ENCODE data around the gene TRDMT1.
A peak's percentile ranks its signal among the peaks of the same experiment; 100 is the strongest.

Gene TRDMT1

DNA sequence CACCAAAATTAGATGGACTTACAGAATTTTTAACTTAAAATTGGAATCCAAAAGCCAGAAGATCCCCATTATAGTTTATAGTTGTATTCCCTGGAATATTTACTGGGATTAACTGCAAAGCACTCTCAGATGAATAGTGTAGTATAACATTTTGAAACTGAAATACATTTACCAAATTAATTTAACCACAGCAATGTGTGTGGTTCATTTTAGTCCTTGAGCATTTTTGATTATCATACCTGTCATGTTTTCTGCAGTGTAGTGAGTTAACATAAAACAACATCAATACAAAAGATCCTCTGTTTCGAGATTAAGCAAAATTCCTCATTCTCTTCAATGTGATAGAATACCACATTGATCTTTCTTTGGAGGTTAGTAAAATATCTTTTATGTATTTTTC, 30.3 kb upstream of the TRDMT1 start:
- no peak overlapping the region for H3K27ac ChIP-seq (ENCODE audit: low read depth, low read length)

DNA sequence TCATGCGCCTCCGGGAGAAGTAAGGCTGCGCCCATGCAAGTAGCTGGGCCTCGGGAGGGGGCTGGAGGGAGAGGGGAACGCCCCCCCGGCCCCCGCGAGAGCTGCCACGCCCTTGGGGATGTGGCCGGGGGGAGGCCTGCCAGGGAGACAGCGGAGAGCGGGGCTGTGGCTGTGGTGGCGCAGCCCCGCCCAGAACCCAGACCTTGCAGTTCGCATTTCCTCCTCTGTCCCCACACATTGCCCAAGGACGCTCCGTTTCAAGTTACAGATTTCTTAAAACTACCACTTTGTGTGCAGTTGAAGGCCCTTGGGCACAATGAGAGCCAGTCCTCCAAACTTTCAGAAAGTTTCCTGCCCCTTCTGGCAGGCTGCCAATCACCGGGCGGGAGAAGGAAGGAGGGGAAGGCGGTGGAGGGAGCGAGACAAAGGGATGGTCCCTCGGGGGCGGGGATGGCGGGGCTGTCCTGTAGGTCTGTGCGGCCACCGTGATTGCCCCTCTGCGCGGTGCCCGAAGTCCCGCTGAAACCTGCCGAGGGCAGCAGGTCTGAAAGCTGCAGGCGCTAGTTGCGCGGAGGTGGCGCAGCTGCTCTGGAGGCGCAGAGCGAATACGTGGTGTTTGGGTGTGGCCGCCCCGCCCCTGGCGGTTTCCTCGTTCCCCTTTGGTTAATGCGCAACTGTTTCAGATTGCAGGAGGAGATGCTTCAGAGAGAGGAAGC, 28.7 kb upstream of the TRDMT1 start:
- peak overlapping the region; percentile 84 for H3K4me3 ChIP-seq (ENCODE audit: low read length)
- H3K79me2 ChIP-seq (ENCODE audit: control insufficient read depth, low read length): peaks cover 2% of the 10 kb centered on the region; the same call in 1 of the 2 replicates
- peaks cover 44% of the 10 kb centered on the region for H3K27me3 ChIP-seq (ENCODE audit: control insufficient read depth, low read length)
- TF ChIP-seq EZH2phosphoT487 (IDR thresholded peaks at IDR 0.05; ENCODE audit: borderline replicate concordance, low read length): no peak
- TF ChIP-seq, protein P1, sequence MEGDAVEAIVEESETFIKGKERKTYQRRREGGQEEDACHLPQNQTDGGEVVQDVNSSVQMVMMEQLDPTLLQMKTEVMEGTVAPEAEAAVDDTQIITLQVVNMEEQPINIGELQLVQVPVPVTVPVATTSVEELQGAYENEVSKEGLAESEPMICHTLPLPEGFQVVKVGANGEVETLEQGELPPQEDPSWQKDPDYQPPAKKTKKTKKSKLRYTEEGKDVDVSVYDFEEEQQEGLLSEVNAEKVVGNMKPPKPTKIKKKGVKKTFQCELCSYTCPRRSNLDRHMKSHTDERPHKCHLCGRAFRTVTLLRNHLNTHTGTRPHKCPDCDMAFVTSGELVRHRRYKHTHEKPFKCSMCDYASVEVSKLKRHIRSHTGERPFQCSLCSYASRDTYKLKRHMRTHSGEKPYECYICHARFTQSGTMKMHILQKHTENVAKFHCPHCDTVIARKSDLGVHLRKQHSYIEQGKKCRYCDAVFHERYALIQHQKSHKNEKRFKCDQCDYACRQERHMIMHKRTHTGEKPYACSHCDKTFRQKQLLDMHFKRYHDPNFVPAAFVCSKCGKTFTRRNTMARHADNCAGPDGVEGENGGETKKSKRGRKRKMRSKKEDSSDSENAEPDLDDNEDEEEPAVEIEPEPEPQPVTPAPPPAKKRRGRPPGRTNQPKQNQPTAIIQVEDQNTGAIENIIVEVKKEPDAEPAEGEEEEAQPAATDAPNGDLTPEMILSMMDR (IDR thresholded peaks at IDR 0.05; ENCODE audit: low read depth, low read length, poor library complexity, severe bottlenecking): no peak
- H3K4me1 ChIP-seq (ENCODE audit: control insufficient read depth, low read length): peaks cover 33% of the 10 kb centered on the region
- peaks cover 5% of the 10 kb centered on the region; the same call in 1 of the 2 replicates for H3K36me3 ChIP-seq (ENCODE audit: control insufficient read depth, low read length)
- H3K9me3 ChIP-seq (ENCODE audit: control insufficient read depth, insufficient read depth, low read length): no peaks in the 10 kb centered on the region
- H3K27ac ChIP-seq (ENCODE audit: low read depth, low read length): peak overlapping the region; percentile 64
- peaks cover 7% of the 10 kb centered on the region for H3F3A ChIP-seq (ENCODE audit: control insufficient read depth, insufficient read depth)
- no peaks in the 10 kb centered on the region for H4K20me1 ChIP-seq (ENCODE audit: control insufficient read depth, insufficient read depth, low read depth, low read length)
- no peaks in the 10 kb centered on the region for H3K9me2 ChIP-seq (replicated peaks; ENCODE audit: control insufficient read depth, low read length)
- H3K4me2 ChIP-seq (ENCODE audit: low read length): peak overlapping the region; percentile 90

More for the DNA sequence above, 30.3 kb upstream of the TRDMT1 start:
- H3K4me3 ChIP-seq (ENCODE audit: low read length): no peak overlapping the region
- H3K4me2 ChIP-seq (ENCODE audit: low read length): no peak overlapping the region
- no peaks in the 10 kb centered on the region for H3K9me2 ChIP-seq (replicated peaks; ENCODE audit: control insufficient read depth, low read length)
- H3K36me3 ChIP-seq (ENCODE audit: control insufficient read depth, low read length): peaks cover 5% of the 10 kb centered on the region; the same call in 1 of the 2 replicates
- H4K20me1 ChIP-seq (ENCODE audit: control insufficient read depth, insufficient read depth, low read depth, low read length): no peaks in the 10 kb centered on the region
- no peak for TF ChIP-seq EZH2phosphoT487 (IDR thresholded peaks at IDR 0.05; ENCODE audit: borderline replicate concordance, low read length)
- TF ChIP-seq, protein P1 (IDR thresholded peaks at IDR 0.05; ENCODE audit: low read depth, low read length, poor library complexity, severe bottlenecking): no peak
- H3F3A ChIP-seq (ENCODE audit: control insufficient read depth, insufficient read depth): peaks cover 7% of the 10 kb centered on the region
- peaks cover 34% of the 10 kb centered on the region for H3K27me3 ChIP-seq (ENCODE audit: control insufficient read depth, low read length)
- H3K9me3 ChIP-seq (ENCODE audit: control insufficient read depth, insufficient read depth, low read length): no peaks in the 10 kb centered on the region
- peaks cover 2% of the 10 kb centered on the region; the same call in 1 of the 2 replicates for H3K79me2 ChIP-seq (ENCODE audit: control insufficient read depth, low read length)
- peaks cover 33% of the 10 kb centered on the region for H3K4me1 ChIP-seq (ENCODE audit: control insufficient read depth, low read length)

DNA sequence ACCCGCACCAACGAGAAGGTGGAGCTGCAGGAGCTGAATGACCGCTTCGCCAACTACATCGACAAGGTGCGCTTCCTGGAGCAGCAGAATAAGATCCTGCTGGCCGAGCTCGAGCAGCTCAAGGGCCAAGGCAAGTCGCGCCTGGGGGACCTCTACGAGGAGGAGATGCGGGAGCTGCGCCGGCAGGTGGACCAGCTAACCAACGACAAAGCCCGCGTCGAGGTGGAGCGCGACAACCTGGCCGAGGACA, 28.2 kb upstream of the TRDMT1 start:
- TF ChIP-seq EZH2phosphoT487 (IDR thresholded peaks at IDR 0.05; ENCODE audit: borderline replicate concordance, low read length): no peak
- TF ChIP-seq, protein P1 (IDR thresholded peaks at IDR 0.05; ENCODE audit: low read depth, low read length, poor library complexity, severe bottlenecking): no peak
- Histone ChIP-seq H3K36me3 (ENCODE audit: control insufficient read depth, low read length) (peaks cover 5% of the 10 kb centered on the region; the same call in 1 of the 2 replicates), H3K4me1 (ENCODE audit: control insufficient read depth, low read length) (peaks cover 33% of the 10 kb centered on the region), H3K4me2 (ENCODE audit: low read length) (peak overlapping the region; percentile 90), H3K4me3 (ENCODE audit: low read length) (peak overlapping the region; percentile 84), H3F3A (ENCODE audit: control insufficient read depth, insufficient read depth) (peaks cover 7% of the 10 kb centered on the region), H4K20me1 (ENCODE audit: control insufficient read depth, insufficient read depth, low read depth, low read length) (no peaks in the 10 kb centered on the region), H3K9me2 (replicated peaks; ENCODE audit: control insufficient read depth, low read length) (no peaks in the 10 kb centered on the region), H3K27me3 (ENCODE audit: control insufficient read depth, low read length) (peaks cover 44% of the 10 kb centered on the region), H3K27ac (ENCODE audit: low read depth, low read length) (peak overlapping the region; percentile 64), H3K9me3 (ENCODE audit: control insufficient read depth, insufficient read depth, low read length) (no peaks in the 10 kb centered on the region), H3K79me2 (ENCODE audit: control insufficient read depth, low read length) (peaks cover 2% of the 10 kb centered on the region; the same call in 1 of the 2 replicates)

Measured in DOHH2 (cell line).